ENCODE data around the gene KRT35. TPM values are rescaled to one million over a fixed set of nuclear protein-coding genes. Genes with fewer than 3 reads are reported as not detected.

The KRT35 gene
- total and polyA plus RNA-seq, 4 donors, result not detected

DNA sequence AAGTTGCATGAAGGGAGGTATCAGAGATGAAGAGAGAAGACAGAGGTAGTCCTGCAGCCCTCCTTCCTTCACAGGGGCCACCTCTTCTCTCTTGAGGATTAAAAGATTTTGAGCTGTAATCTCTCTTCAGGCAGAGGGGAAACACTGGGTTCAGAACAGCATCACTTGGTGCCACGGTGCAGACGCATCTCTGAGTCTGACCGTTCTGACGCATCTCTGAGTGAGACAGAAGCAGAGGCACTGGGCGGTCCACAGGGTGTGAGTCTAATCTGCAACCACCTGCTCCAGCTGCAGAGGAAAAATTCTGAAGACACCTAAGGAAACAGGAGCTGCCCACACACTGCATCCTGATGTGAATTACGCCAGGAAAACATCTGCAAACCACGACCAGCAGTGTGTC, 51.3 kb downstream of the KRT35 start:
- 72 to 77% methylated on average over 7 of the region's 7 CpGs for WGBS, 2 donors

DNA sequence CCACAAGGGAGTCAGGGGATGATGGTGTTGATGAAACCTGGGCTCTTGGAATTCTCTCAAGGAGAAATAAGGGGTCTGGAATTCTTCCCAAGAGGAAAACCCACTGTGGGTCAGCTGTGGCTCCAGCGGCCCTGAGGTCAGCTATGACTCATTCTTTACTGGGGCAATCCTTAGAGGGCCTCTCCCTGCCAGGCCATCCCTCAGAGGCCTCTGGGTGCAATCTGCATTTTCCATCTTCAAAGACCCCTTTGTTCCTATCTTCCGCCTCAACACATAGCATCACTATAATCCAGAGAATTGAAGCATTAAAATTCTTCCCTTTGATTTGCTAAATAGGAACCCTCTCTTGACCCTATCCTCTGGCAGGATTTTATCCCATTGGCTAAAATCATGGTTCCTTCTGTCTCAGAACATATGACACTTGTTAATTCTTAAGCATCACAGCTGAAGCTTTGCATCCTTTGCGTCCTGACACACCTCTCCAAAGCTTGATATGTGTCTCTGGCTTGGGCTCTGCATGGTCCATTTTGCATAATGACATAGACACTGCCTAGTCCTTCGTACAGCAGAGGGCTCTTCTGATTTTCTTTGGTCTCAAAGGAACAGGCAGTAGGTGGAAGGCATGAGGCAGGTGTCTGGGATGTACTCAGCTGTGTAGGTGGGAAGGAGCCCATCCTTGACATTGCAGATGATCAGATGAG, 52.2 kb downstream of the KRT35 start:
- H3K9ac ChIP-seq (ENCODE audit: insufficient read depth in 1 of 2, low read length in 2 of 2), result no peak overlapping the region
- no peak overlapping the region for H3K27ac ChIP-seq (ENCODE audit: low read depth in 1 of 2, low read length in 1 of 2)
- WGBS, 2 donors, result 71 to 81% methylated on average over 4 of the region's 4 CpGs
- H3K27me3 ChIP-seq (ENCODE audit: control insufficient read depth in 3 of 3, insufficient read depth in 3 of 3, low read length in 2 of 3), result no peaks in the 10 kb centered on the region
- no peaks in the 10 kb centered on the region for H3K9me3 ChIP-seq (ENCODE audit: control insufficient read depth in 4 of 4, insufficient read depth in 3 of 4, low read length in 3 of 4)
- H3K4me1 ChIP-seq (ENCODE audit: control insufficient read depth in 5 of 5, insufficient read depth in 5 of 5, low read length in 5 of 5), result no peaks in the 10 kb centered on the region
- TF ChIP-seq, protein P1, sequence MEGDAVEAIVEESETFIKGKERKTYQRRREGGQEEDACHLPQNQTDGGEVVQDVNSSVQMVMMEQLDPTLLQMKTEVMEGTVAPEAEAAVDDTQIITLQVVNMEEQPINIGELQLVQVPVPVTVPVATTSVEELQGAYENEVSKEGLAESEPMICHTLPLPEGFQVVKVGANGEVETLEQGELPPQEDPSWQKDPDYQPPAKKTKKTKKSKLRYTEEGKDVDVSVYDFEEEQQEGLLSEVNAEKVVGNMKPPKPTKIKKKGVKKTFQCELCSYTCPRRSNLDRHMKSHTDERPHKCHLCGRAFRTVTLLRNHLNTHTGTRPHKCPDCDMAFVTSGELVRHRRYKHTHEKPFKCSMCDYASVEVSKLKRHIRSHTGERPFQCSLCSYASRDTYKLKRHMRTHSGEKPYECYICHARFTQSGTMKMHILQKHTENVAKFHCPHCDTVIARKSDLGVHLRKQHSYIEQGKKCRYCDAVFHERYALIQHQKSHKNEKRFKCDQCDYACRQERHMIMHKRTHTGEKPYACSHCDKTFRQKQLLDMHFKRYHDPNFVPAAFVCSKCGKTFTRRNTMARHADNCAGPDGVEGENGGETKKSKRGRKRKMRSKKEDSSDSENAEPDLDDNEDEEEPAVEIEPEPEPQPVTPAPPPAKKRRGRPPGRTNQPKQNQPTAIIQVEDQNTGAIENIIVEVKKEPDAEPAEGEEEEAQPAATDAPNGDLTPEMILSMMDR (IDR thresholded peaks at IDR 0.05; ENCODE audit: control extremely low read depth, extremely low read depth), result no peak
- H3K36me3 ChIP-seq (ENCODE audit: control insufficient read depth in 4 of 4, insufficient read depth in 4 of 4, low read length in 4 of 4), result no peaks in the 10 kb centered on the region
- no peak for DNase-seq
- ATAC-seq (ENCODE audit: insufficient read depth, low FRiP score), result no peak
- H3K4me3 ChIP-seq, result no peak overlapping the region

More for the DNA sequence above, 51.3 kb downstream of the KRT35 start:
- no peaks in the 10 kb centered on the region for H3K36me3 ChIP-seq (ENCODE audit: control insufficient read depth in 4 of 4, insufficient read depth in 4 of 4, low read length in 4 of 4)
- no peak overlapping the region for H3K27ac ChIP-seq (ENCODE audit: low read depth in 1 of 2, low read length in 1 of 2)
- no peaks in the 10 kb centered on the region for H3K4me1 ChIP-seq (ENCODE audit: control insufficient read depth in 5 of 5, insufficient read depth in 5 of 5, low read length in 5 of 5)
- ATAC-seq (ENCODE audit: insufficient read depth, low FRiP score), result no peak
- H3K9me3 ChIP-seq (ENCODE audit: control insufficient read depth in 4 of 4, insufficient read depth in 3 of 4, low read length in 3 of 4), result no peaks in the 10 kb centered on the region
- TF ChIP-seq, protein P1 (IDR thresholded peaks at IDR 0.05; ENCODE audit: control extremely low read depth, extremely low read depth), result no peak
- H3K27me3 ChIP-seq (ENCODE audit: control insufficient read depth in 3 of 3, insufficient read depth in 3 of 3, low read length in 2 of 3), result no peaks in the 10 kb centered on the region
- no peak overlapping the region for H3K4me3 ChIP-seq
- DNase-seq, result no peak
- H3K9ac ChIP-seq (ENCODE audit: insufficient read depth in 1 of 2, low read length in 2 of 2), result no peak overlapping the region

Small RNAs within 50 kb of the gene (small RNA-seq; reads per million reads assigned to genes)
- gene RNU2-32P (ENCODE audit: low replicate concordance), result 0.66 reads per million, percentile 71 among the genes with 10 or more reads in this experiment

Other genes starting within 250 kb of the KRT35 start
- not detected for gene KRTAP9-3, start 248.7 kb downstream of the KRT35 start, total RNA-seq
- not detected for gene KRTAP9-3, start 248.7 kb downstream of the KRT35 start, polyA plus RNA-seq
- not detected for gene KRTAP9-8, start 243.2 kb downstream of the KRT35 start, total RNA-seq
- gene KRTAP9-8, start 243.2 kb downstream of the KRT35 start, polyA plus RNA-seq, result not detected
- gene KRTAP9-4, start 231.5 kb downstream of the KRT35 start, total RNA-seq, result not detected
- not detected for gene KRTAP9-4, start 231.5 kb downstream of the KRT35 start, polyA plus RNA-seq
- gene KRTAP9-9, start 225.8 kb downstream of the KRT35 start, total RNA-seq, result not detected
- not detected for gene KRTAP9-9, start 225.8 kb downstream of the KRT35 start, polyA plus RNA-seq
- not detected for gene KRTAP9-6, start 215.8 kb downstream of the KRT35 start, total RNA-seq
- gene KRTAP9-6, start 215.8 kb downstream of the KRT35 start, polyA plus RNA-seq, result not detected
- gene KRTAP9-7, start 205.5 kb downstream of the KRT35 start, total RNA-seq, result not detected
- gene KRTAP9-7, start 205.5 kb downstream of the KRT35 start, polyA plus RNA-seq, result not detected
- not detected for gene KRTAP29-1, start 178.3 kb downstream of the KRT35 start, total RNA-seq
- gene KRTAP29-1, start 178.3 kb downstream of the KRT35 start, polyA plus RNA-seq, result not detected
- gene KRTAP16-1, start 171.8 kb downstream of the KRT35 start, total RNA-seq, result not detected
- not detected for gene KRTAP16-1, start 171.8 kb downstream of the KRT35 start, polyA plus RNA-seq
- gene KRTAP17-1, start 165.4 kb downstream of the KRT35 start, total RNA-seq, result not detected
- not detected for gene KRTAP17-1, start 165.4 kb downstream of the KRT35 start, polyA plus RNA-seq
- not detected for gene KRT33A, start 130.3 kb downstream of the KRT35 start, total RNA-seq
- not detected for gene KRT33A, start 130.3 kb downstream of the KRT35 start, polyA plus RNA-seq
- not detected for gene KRT33B, start 111.3 kb downstream of the KRT35 start, total RNA-seq
- gene KRT33B, start 111.3 kb downstream of the KRT35 start, polyA plus RNA-seq, result not detected
- not detected for gene KRT34, start 98.8 kb downstream of the KRT35 start, total RNA-seq
- not detected for gene KRT34, start 98.8 kb downstream of the KRT35 start, polyA plus RNA-seq
- gene KRT31, start 83.5 kb downstream of the KRT35 start, total RNA-seq, result not detected
- gene KRT31, start 83.5 kb downstream of the KRT35 start, polyA plus RNA-seq, result under 1 TPM in 1 of 2 donors, not detected in 1; 0.02 TPM
- gene KRT37, start 56.6 kb downstream of the KRT35 start, total RNA-seq, result not detected
- gene KRT37, start 56.6 kb downstream of the KRT35 start, polyA plus RNA-seq, result not detected
- not detected for gene KRT38, start 40.2 kb downstream of the KRT35 start, total RNA-seq
- gene KRT38, start 40.2 kb downstream of the KRT35 start, polyA plus RNA-seq, result not detected
- not detected for gene KRT32, start 13.8 kb downstream of the KRT35 start, total RNA-seq
- gene KRT32, start 13.8 kb downstream of the KRT35 start, polyA plus RNA-seq, result not detected
- gene KRT36, start 8.8 kb upstream of the KRT35 start, total RNA-seq, result not detected
- under 1 TPM in 1 of 2 donors, not detected in 1; 0.02 TPM for gene KRT36, start 8.8 kb upstream of the KRT35 start, polyA plus RNA-seq
- gene KRT13, start 24.5 kb upstream of the KRT35 start, total RNA-seq, result 10 to 100 TPM in 1 of 2 donors, 1 to 10 TPM in 1; 7.9 to 11.6 TPM
- gene KRT13, start 24.5 kb upstream of the KRT35 start, polyA plus RNA-seq, result 10 to 100 TPM in 1 of 2 donors, 1 to 10 TPM in 1; 4.0 to 16.1 TPM
- gene KRT15, start 37.7 kb upstream of the KRT35 start, total RNA-seq, result 10 to 100 TPM; 20.4 to 51.7 TPM
- 10 to 100 TPM; 15.2 to 33.6 TPM for gene KRT15, start 37.7 kb upstream of the KRT35 start, polyA plus RNA-seq
- gene KRT19, start 47.2 kb upstream of the KRT35 start, total RNA-seq, result 100 to 1,000 TPM; 495 to 770 TPM
- gene KRT19, start 47.2 kb upstream of the KRT35 start, polyA plus RNA-seq, result 100 to 1,000 TPM; 637 to 811 TPM
- not detected for gene KRT9, start 90.9 kb upstream of the KRT35 start, total RNA-seq
- not detected for gene KRT9, start 90.9 kb upstream of the KRT35 start, polyA plus RNA-seq
- under 1 TPM in 1 of 2 donors, not detected in 1; 0.71 TPM for gene KRT14, start 105.7 kb upstream of the KRT35 start, total RNA-seq
- gene KRT14, start 105.7 kb upstream of the KRT35 start, polyA plus RNA-seq, result under 1 TPM; 0.37 to 0.63 TPM
- under 1 TPM in 1 of 2 donors, not detected in 1; 0.28 TPM for gene KRT16, start 131.6 kb upstream of the KRT35 start, total RNA-seq
- gene KRT16, start 131.6 kb upstream of the KRT35 start, polyA plus RNA-seq, result under 1 TPM; 0.10 to 0.18 TPM
- 10 to 100 TPM; 39.8 to 45.4 TPM for gene KRT17, start 143.4 kb upstream of the KRT35 start, total RNA-seq
- gene KRT17, start 143.4 kb upstream of the KRT35 start, polyA plus RNA-seq, result 10 to 100 TPM; 27.3 to 47.2 TPM
- gene EIF1, start 207.7 kb upstream of the KRT35 start, total RNA-seq, result 100 to 1,000 TPM; 381 to 872 TPM
- gene EIF1, start 207.7 kb upstream of the KRT35 start, polyA plus RNA-seq, result 100 to 1,000 TPM; 485 to 867 TPM
- gene GAST, start 231.2 kb upstream of the KRT35 start, total RNA-seq, result not detected
- gene GAST, start 231.2 kb upstream of the KRT35 start, polyA plus RNA-seq, result not detected

All from lung (tissue), 13 donors.